HEK293 (cell line): ENCODE data around the gene ZMYM1.

Experiments
- CTCF ChIA-PET: fragments of 350-600 bp; formaldehyde crosslinking; extraction: SDS; loops from one replicate; lab custom pipeline; 2021; ENCODE audit warnings: antibody characterized with exemption; lab: Yijun Ruan, JAX
- POLR2A ChIA-PET: fragments of 300-600 bp; formaldehyde crosslinking; extraction: SDS; loops from one replicate; lab custom pipeline; 2020; ENCODE audit warnings: antibody characterized with exemption, inconsistent platforms; lab: Yijun Ruan, JAX
- H3K27ac ChIP-seq: fragments of 200-500 bp; sonication (Bioruptor generic); 2 replicates; pipeline ENCODE4 v1.5.1; 2014; ENCODE audit warnings: low read depth, low read length, control low read depth, inconsistent platforms; ENCODE audit errors: extremely low read depth
- H3K36me3 ChIP-seq, 2 experiments: fragments of 200-500 bp in 1 of 2; sonication (Bioruptor generic) in 1 of 2; 1 replicate in 1 of 2; 2 replicates in 1 of 2; pipeline ENCODE4 v1.5.1; 2014 to 2017; ENCODE audit warnings: inconsistent platforms in 2 of 2, low read length in 2 of 2; ENCODE audit not compliant: control insufficient read depth in 2 of 2, insufficient read depth in 1 of 2
- H3K4me1 ChIP-seq: fragments of 200-500 bp; sonication (Bioruptor generic); 2 replicates; pipeline ENCODE4 v1.5.1; 2014; ENCODE audit warnings: mild to moderate bottlenecking, low read length, inconsistent platforms; ENCODE audit not compliant: control insufficient read depth, insufficient read depth
- H3K4me3 ChIP-seq: 2 replicates; pipeline ENCODE4 v1.5.1; 2011; ENCODE audit warnings: low read depth, mild to moderate bottlenecking, control low read depth, low read length, moderate library complexity
- H3K9me3 ChIP-seq: fragments of 200-500 bp; sonication (Bioruptor generic); 2 replicates; pipeline ENCODE4 v1.5.1; 2014; ENCODE audit warnings: low read depth, low read length, inconsistent platforms; ENCODE audit not compliant: control insufficient read depth, insufficient read depth
- SCRT2 ChIP-seq: fragments of 450-650 bp; formaldehyde crosslinking; IDR thresholded peaks from 2 replicates; pipeline ENCODE4 v1.5.1; 2016; ENCODE audit warnings: missing biosample characterization, missing genetic modification characterization
- SETDB1 ChIP-seq: IDR thresholded peaks from one replicate; pipeline ENCODE4 v1.6.1; 2017; ENCODE audit warnings: mild to moderate bottlenecking, low read length, moderate library complexity, mixed read lengths; ENCODE audit not compliant: insufficient read length
- SP7 ChIP-seq: fragments of 450-650 bp; formaldehyde crosslinking; IDR thresholded peaks from 2 replicates; pipeline ENCODE4 v1.5.1; 2016; ENCODE audit warnings: missing biosample characterization, missing genetic modification characterization
- ZNF133 ChIP-seq: fragments of 450-650 bp; formaldehyde crosslinking; IDR thresholded peaks from 2 replicates; pipeline ENCODE4 v1.5.1; 2016; ENCODE audit warnings: missing biosample characterization, missing genetic modification characterization
- ZNF169 ChIP-seq: fragments of 450-650 bp; formaldehyde crosslinking; IDR thresholded peaks from 2 replicates; pipeline ENCODE4 v1.5.1; 2016; ENCODE audit warnings: missing biosample characterization, missing genetic modification characterization
- ZNF184 ChIP-seq: fragments of 450-650 bp; IDR thresholded peaks from 2 replicates; pipeline ENCODE4 v1.5.1; 2018; ENCODE audit warnings: missing biosample characterization, mild to moderate bottlenecking, missing genetic modification characterization
- ZNF23 ChIP-seq: fragments of 450-650 bp; formaldehyde crosslinking; IDR thresholded peaks from 2 replicates; pipeline ENCODE4 v1.5.1; 2016; ENCODE audit warnings: missing biosample characterization, missing genetic modification characterization, borderline replicate concordance
- ZNF239 ChIP-seq: fragments of 450-650 bp; formaldehyde crosslinking; IDR thresholded peaks from 2 replicates; pipeline ENCODE4 v1.5.1; 2016; ENCODE audit warnings: missing biosample characterization, missing genetic modification characterization
- ZNF555 ChIP-seq: fragments of 450-650 bp; formaldehyde crosslinking; conservative IDR thresholded peaks from 2 replicates; pipeline ENCODE4 v1.5.1; 2017; ENCODE audit warnings: missing biosample characterization, mild to moderate bottlenecking, missing genetic modification characterization, inconsistent platforms
- ZNF561 ChIP-seq: fragments of 450-650 bp; IDR thresholded peaks from 2 replicates; pipeline ENCODE4 v1.5.1; 2018; ENCODE audit warnings: missing biosample characterization, missing genetic modification characterization, borderline replicate concordance
- ZNF623 ChIP-seq: fragments of 450-650 bp; formaldehyde crosslinking; IDR thresholded peaks from 2 replicates; pipeline ENCODE4 v1.5.1; 2016; ENCODE audit warnings: missing biosample characterization, missing genetic modification characterization
- ZNF624 ChIP-seq: fragments of 450-650 bp; formaldehyde crosslinking; IDR thresholded peaks from 2 replicates; pipeline ENCODE4 v1.5.1; 2017; ENCODE audit warnings: missing biosample characterization, missing genetic modification characterization
- ZXDB ChIP-seq: fragments of 450-650 bp; formaldehyde crosslinking; IDR thresholded peaks from 2 replicates; pipeline ENCODE4 v1.5.1; 2016; ENCODE audit warnings: missing biosample characterization, missing genetic modification characterization
- TF ChIP-seq, protein P1 (sequence below): fragments of 450-650 bp; formaldehyde crosslinking; conservative IDR thresholded peaks from 2 replicates; pipeline ENCODE4 v1.5.1; 2016; ENCODE audit warnings: low read depth, missing biosample characterization, missing genetic modification characterization
- TF ChIP-seq, protein P2 (sequence below): fragments of 450-650 bp; formaldehyde crosslinking; IDR thresholded peaks from 2 replicates; pipeline ENCODE4 v1.5.0; 2017; ENCODE audit warnings: missing biosample characterization, missing genetic modification characterization, borderline replicate concordance
- TF ChIP-seq, protein P3 (sequence below): IDR thresholded peaks from 2 replicates; pipeline ENCODE4 v1.6.1; 2011; ENCODE audit warnings: mild to moderate bottlenecking, low read depth, low read length, borderline replicate concordance
- TF ChIP-seq, protein P4 (sequence below): fragments of 450-650 bp; formaldehyde crosslinking; IDR thresholded peaks from 2 replicates; pipeline ENCODE4 v1.5.1; 2016; ENCODE audit warnings: missing biosample characterization, missing genetic modification characterization

ZMYM1 gene

DNA sequence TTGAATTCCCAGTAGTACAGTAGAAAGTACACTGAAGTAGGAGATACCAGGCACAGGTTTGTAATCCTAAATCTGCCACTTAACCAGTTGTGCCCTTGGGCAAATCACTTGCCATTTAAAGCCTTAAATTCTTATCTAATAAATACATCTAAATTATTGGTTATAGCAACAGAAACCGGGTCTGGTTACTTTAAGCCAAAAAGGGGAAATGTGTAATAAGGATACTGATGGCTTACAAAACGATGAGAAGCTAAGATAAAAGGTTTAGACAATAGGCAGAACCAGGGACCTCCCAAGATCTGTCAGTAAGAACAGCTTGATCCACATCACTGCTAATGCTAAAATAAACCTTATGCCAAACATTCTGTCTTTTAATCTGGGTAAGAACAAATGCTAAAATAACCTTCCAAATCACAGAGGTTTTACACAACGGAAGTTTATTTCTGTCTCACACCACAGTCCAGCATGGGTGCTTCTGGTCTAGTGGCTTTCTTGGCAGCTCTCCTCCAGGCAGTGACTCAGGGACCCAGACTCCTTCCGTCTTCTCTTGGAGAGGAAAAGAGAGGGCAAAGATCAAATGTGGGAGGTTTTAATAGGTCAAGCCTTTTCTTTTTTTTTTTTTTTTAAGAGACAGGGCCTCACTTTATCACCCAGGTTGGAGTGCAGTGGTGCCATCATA is 16.5 kb upstream of the ZMYM1 start:
- Histone ChIP-seq H3K9me3 (no peaks in the 10 kb centered on the region), H3K4me1 (no peaks in the 10 kb centered on the region), H3K4me3 (no peak overlapping the region), H3K36me3 (no peaks in the 10 kb centered on the region), H3K27ac (no peak overlapping the region)
- no peak for TF ChIP-seq ZNF169 (tag by site-specific recombination)
- TF ChIP-seq ZNF23 (tag by site-specific recombination): no peak
- no peak for TF ChIP-seq ZNF184 (tag by site-specific recombination)
- TF ChIP-seq ZXDB: no peak
- TF ChIP-seq SCRT2 (tag by site-specific recombination): no peak
- no peak for TF ChIP-seq ZNF555 (tag by site-specific recombination)
- no peak for TF ChIP-seq ZNF623 (tag by site-specific recombination)
- no peak for TF ChIP-seq ZNF133 (tag by site-specific recombination)
- no peak for TF ChIP-seq ZNF561 (tag by site-specific recombination)
- no peak for TF ChIP-seq SP7 (tag by site-specific recombination)
- ChIA-PET CTCF (no interaction called here), POLR2A (no interaction called here)

DNA sequence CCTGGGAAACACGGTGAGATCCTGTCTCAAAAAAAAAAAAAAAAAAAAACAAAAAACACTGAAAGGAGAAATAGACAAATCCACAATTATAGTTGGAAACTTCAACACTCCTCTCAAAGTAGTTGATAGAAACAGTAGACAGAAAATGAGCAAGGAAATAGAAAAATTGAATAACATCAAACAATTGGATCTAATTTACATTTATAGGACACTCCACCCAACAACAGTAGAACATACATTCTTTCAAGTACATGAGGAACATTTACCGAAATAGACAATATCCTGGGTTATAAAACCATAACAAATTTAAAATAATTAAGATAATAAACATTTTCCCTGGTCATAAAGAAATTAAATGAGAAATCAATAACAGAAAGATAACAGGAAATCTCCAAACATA is 14.9 kb upstream of the ZMYM1 start:
- no peaks in the 10 kb centered on the region for H3K9me3 ChIP-seq
- no peaks in the 10 kb centered on the region for H3K36me3 ChIP-seq
- TF ChIP-seq, protein P1, sequence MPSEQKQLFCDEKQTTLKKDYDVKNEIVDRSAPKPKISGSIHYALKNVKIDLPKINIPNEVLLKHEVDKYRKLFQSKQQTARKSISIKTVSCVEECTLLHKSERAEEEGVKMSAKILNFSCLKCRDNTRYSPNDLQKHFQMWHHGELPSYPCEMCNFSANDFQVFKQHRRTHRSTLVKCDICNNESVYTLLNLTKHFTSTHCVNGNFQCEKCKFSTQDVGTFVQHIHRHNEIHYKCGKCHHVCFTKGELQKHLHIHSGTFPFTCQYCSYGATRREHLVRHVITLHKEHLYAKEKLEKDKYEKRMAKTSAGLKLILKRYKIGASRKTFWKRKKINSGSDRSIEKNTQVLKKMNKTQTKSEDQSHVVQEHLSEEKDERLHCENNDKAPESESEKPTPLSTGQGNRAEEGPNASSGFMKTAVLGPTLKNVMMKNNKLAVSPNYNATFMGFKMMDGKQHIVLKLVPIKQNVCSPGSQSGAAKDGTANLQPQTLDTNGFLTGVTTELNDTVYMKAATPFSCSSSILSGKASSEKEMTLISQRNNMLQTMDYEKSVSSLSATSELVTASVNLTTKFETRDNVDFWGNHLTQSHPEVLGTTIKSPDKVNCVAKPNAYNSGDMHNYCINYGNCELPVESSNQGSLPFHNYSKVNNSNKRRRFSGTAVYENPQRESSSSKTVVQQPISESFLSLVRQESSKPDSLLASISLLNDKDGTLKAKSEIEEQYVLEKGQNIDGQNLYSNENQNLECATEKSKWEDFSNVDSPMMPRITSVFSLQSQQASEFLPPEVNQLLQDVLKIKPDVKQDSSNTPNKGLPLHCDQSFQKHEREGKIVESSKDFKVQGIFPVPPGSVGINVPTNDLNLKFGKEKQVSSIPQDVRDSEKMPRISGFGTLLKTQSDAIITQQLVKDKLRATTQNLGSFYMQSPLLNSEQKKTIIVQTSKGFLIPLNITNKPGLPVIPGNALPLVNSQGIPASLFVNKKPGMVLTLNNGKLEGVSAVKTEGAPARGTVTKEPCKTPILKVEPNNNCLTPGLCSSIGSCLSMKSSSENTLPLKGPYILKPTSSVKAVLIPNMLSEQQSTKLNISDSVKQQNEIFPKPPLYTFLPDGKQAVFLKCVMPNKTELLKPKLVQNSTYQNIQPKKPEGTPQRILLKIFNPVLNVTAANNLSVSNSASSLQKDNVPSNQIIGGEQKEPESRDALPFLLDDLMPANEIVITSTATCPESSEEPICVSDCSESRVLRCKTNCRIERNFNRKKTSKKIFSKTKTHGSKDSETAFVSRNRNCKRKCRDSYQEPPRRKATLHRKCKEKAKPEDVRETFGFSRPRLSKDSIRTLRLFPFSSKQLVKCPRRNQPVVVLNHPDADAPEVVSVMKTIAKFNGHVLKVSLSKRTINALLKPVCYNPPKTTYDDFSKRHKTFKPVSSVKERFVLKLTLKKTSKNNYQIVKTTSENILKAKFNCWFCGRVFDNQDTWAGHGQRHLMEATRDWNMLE (tag by site-specific recombination): no peak
- ChIA-PET CTCF (no interaction called here), POLR2A (no interaction called here)
- no peak overlapping the region for H3K4me3 ChIP-seq
- no peaks in the 10 kb centered on the region for H3K4me1 ChIP-seq
- no peak overlapping the region for H3K27ac ChIP-seq

DNA sequence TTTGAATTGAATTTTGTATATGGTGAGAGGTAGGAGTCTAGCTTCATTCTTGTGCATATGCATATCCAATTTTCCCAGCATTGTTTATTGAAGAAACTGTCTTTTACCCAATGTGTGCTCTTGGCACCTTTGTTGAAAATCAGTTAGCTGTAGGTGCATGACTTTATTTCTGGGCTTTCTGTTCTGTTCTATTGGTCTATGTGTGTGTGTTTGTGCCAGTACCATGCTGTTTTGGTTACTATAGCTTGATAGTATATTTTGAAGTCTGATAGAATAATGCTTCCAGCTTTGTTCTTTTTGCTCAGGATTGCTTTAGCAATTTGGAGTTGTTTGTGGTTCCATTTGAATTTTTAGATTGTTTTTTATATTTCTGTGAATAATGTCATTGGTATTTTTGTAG is 9.4 kb upstream of the ZMYM1 start:
- Histone ChIP-seq H3K27ac (no peak overlapping the region), H3K9me3 (no peaks in the 10 kb centered on the region), H3K4me3 (no peak overlapping the region)
- ChIA-PET POLR2A (no interaction called here), CTCF (no interaction called here)
- TF ChIP-seq ZNF624 (no peak), ZNF239 (tag by site-specific recombination) (no peak), SETDB1 (peak; percentile 55)
- TF ChIP-seq, protein P2, sequence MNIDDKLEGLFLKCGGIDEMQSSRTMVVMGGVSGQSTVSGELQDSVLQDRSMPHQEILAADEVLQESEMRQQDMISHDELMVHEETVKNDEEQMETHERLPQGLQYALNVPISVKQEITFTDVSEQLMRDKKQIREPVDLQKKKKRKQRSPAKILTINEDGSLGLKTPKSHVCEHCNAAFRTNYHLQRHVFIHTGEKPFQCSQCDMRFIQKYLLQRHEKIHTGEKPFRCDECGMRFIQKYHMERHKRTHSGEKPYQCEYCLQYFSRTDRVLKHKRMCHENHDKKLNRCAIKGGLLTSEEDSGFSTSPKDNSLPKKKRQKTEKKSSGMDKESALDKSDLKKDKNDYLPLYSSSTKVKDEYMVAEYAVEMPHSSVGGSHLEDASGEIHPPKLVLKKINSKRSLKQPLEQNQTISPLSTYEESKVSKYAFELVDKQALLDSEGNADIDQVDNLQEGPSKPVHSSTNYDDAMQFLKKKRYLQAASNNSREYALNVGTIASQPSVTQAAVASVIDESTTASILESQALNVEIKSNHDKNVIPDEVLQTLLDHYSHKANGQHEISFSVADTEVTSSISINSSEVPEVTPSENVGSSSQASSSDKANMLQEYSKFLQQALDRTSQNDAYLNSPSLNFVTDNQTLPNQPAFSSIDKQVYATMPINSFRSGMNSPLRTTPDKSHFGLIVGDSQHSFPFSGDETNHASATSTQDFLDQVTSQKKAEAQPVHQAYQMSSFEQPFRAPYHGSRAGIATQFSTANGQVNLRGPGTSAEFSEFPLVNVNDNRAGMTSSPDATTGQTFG (tag by site-specific recombination): no peak
- TF ChIP-seq, protein P3, sequence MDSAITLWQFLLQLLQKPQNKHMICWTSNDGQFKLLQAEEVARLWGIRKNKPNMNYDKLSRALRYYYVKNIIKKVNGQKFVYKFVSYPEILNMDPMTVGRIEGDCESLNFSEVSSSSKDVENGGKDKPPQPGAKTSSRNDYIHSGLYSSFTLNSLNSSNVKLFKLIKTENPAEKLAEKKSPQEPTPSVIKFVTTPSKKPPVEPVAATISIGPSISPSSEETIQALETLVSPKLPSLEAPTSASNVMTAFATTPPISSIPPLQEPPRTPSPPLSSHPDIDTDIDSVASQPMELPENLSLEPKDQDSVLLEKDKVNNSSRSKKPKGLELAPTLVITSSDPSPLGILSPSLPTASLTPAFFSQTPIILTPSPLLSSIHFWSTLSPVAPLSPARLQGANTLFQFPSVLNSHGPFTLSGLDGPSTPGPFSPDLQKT: no peak
- TF ChIP-seq, protein P4, sequence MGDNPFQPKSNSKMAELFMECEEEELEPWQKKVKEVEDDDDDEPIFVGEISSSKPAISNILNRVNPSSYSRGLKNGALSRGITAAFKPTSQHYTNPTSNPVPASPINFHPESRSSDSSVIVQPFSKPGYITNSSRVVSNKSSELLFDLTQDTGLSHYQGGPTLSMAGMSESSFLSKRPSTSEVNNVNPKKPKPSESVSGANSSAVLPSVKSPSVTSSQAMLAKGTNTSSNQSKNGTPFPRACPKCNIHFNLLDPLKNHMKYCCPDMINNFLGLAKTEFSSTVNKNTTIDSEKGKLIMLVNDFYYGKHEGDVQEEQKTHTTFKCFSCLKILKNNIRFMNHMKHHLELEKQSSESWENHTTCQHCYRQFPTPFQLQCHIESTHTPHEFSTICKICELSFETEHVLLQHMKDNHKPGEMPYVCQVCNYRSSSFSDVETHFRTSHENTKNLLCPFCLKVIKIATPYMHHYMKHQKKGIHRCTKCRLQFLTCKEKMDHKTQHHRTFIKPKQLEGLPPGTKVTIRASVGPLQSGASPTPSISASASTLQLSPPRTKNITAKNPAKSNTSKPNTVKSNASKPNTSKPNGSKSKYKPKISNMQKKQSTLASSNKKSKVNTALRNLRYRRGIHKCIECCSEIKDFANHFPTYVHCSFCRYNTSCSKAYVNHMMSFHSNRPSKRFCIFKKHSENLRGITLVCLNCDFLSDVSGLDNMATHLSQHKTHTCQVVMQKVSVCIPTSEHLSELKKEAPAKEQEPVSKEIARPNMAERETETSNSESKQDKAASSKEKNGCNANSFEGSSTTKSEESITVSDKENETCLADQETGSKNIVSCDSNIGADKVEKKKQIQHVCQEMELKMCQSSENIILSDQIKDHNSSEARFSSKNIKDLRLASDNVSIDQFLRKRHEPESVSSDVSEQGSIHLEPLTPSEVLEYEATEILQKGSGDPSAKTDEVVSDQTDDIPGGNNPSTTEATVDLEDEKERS (tag by site-specific recombination): peak; percentile 58; the same call in 1 of the 2 replicates
- TF ChIP-seq, all 188 proteins: peak for 2
- Histone ChIP-seq H3K36me3 (no peaks in the 10 kb centered on the region), H3K4me1 (no peaks in the 10 kb centered on the region)
